T-helper 2 cell treated with Interferon-gamma antibody and Interleukin-4, amounts not matched to agents 5 μg/mL and 100 μg/mL, for 36 hours (primary cell): ENCODE measurements around the gene KIF1B.
"Not testable (repeated sequence)": the region's sequence is repeated elsewhere in the genome, so short reads cannot be mapped to it uniquely, and the experiment has no call there.

ENCODE experiments used
- DNase-seq: peaks from one replicate; pipeline ENCODE4 v3.0.0; 2021; ENCODE audit warnings: low spot score
- H3K27ac Mint-ChIP-seq: one replicate; pipeline ENCODE4 v1.8.0; 2021; ENCODE audit warnings: mild to moderate bottlenecking, mixed read lengths
- H3K27me3 Mint-ChIP-seq: one replicate; pipeline ENCODE4 v1.8.0; 2021; ENCODE audit warnings: low read depth, mixed read lengths
- H3K36me3 Mint-ChIP-seq: one replicate; pipeline ENCODE4 v1.8.0; 2021; ENCODE audit warnings: low read depth, mixed read lengths
- H3K4me1 Mint-ChIP-seq: one replicate; pipeline ENCODE4 v1.8.0; 2021; ENCODE audit warnings: low read depth, mixed read lengths
- H3K4me3 Mint-ChIP-seq: one replicate; pipeline ENCODE4 v1.8.0; 2022; ENCODE audit warnings: mild to moderate bottlenecking, moderate library complexity, mixed read lengths
- H3K9me3 Mint-ChIP-seq: one replicate; pipeline ENCODE4 v1.8.0; 2021; ENCODE audit warnings: mixed read lengths

Gene KIF1B

DNA sequence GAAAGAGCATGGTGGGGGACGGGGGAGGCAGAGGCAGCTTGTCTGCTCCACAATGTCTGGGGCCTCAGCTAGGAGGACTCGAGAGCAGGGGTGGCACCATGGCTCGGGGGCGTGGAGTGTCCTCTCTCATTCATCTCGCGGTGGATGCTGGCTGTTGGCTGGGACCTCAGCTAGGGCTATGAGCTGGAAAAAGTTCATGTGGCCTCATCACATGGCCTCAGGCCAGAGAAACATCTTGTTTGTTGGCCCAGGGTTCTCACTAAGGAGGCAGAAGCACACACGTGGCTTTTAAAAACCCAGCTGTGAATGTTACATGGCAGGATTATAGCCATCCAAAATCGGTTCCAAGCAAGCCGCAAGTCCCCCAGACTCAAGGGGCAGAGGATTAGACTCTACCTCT is 213.7 kb downstream of the KIF1B start:
- Mint-ChIP-seq H3K36me3 (peaks cover 16% of the 10 kb centered on the region), H3K4me1 (peaks cover 4% of the 10 kb centered on the region), H3K9me3 (no peaks in the 10 kb centered on the region), H3K27ac (no peak overlapping the region), H3K4me3 (no peak overlapping the region), H3K27me3 (no peaks in the 10 kb centered on the region)
- DNase-seq, result no peak

DNA sequence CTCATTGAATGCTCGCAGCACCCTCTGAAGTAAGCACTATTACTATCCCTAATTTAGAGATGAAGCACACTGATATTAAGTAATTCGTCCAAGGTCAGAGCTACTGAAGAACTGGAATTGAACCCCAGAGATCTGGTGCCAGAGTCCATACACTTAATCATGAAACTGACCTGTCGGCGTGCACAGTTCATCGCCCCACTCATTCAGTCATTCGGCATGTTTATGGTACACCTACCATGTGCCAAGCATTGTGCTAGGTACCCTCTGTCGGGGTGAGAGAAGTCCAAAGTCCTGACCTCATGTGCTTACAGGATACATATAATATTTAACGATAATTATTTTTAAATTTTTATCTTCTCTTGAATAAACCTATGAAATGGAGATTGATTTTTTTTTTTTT is 214.3 kb downstream of the KIF1B start:
- H3K27ac Mint-ChIP-seq, result no peak overlapping the region
- no peak overlapping the region for H3K4me3 Mint-ChIP-seq
- H3K36me3 Mint-ChIP-seq, result peaks cover 10% of the 10 kb centered on the region
- no peaks in the 10 kb centered on the region for H3K9me3 Mint-ChIP-seq
- peaks cover 4% of the 10 kb centered on the region for H3K4me1 Mint-ChIP-seq
- no peak for DNase-seq
- H3K27me3 Mint-ChIP-seq, result no peaks in the 10 kb centered on the region

DNA sequence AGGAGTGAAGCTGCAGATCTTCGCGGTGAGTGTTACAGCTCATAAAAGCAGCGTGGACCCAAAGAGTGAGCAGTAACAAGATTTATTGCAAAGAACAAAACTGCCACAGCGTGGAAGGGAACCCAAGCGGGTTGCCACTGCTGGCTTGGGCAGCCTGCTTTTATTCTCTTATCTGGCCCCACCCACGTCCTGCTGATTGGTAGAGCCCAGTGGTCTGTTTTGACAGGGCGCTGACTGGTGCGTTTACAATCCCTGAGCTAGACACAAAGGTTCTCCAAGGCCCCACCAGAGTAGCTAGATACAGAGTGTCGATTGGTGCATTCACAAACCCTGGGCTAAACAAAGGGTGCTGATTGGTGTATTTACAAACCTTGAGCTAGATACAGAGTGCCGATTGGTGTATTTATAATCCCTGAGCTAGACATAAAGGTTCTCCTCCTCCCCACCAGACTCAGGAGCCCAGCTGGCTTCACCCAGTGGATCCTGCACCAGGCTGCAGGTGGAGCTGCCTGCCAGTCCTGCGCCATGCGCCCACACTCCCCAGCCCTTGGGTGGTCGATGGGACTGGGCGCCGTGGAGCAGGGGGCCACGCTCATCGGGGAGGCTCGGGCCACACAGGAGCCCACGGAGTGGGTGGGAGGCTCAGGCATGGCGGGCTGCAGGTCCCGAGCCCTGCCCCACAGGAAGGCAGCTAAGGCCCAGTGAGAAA is 215.6 kb downstream of the KIF1B start:
- H3K27me3 Mint-ChIP-seq, result not testable (repeated sequence)

DNA sequence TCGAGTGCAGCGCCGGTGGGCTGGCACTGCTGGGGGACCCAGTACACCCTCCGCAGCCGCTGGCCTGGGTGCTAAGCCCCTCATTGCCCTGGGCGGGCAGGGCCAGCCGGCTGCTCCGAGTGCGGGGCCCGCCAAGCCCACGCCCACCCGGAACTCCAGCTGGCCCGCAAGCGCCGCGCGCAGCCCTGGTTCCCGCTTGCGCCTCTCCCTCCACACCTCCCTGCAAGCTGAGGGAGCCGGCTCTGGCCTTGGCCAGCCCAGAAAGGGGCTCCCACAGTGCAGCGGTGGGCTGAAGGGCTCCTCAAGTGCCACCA is 216.1 kb downstream of the KIF1B start:
- H3K27me3 Mint-ChIP-seq, H3K4me3 Mint-ChIP-seq, DNase-seq, H3K36me3 Mint-ChIP-seq, H3K27ac Mint-ChIP-seq, H3K9me3 Mint-ChIP-seq: not testable (repeated sequence)
- H3K4me1 Mint-ChIP-seq, result peaks cover 17% of the 10 kb centered on the region

More for the DNA sequence above, 215.6 kb downstream of the KIF1B start:
- DNase-seq, H3K36me3 Mint-ChIP-seq, H3K9me3 Mint-ChIP-seq, H3K4me3 Mint-ChIP-seq, H3K27ac Mint-ChIP-seq: not testable (repeated sequence)
- H3K4me1 Mint-ChIP-seq, result peaks cover 12% of the 10 kb centered on the region

DNA sequence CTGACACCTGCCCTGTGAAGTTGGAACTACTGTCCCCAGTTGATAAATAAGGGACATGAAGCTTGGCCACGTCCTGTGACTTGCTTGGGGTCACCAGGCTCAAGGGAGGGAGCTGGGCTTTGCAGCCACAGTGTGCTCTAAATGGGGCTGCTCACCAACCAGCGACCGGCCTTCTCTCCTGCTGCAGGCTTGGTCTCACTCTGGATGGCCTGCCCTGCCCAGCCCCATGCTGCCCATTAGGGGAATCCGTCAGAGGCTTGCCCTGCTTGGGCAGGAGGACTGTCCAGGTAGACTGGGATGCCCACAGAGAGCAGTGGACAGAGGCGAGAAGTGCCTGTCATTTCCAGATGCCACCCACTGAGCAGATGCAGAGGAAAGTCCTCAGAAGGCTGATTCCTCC is 218.6 kb downstream of the KIF1B start:
- Mint-ChIP-seq H3K27ac (no peak overlapping the region), H3K4me1 (peaks cover 21% of the 10 kb centered on the region), H3K4me3 (peak overlapping the region; percentile 94), H3K9me3 (no peaks in the 10 kb centered on the region), H3K27me3 (no peaks in the 10 kb centered on the region), H3K36me3 (no peaks in the 10 kb centered on the region)
- DNase-seq, result no peak

DNA sequence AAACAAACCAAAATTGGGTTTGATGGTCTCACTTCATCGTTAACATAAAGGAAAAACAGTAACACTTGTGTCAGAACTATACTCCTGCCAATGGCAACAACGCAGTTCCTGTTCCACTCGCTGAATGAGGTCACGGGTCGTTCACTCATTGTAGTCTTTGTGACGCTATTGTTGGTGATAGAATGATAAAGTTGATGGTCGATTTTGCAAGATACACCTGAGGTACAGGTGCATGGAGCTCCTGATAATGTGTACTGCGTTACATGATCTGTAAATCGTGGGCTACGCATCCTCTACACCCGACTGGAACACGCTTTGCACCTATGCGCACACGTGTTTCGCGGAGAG is 219.5 kb downstream of the KIF1B start:
- Mint-ChIP-seq H3K27ac (peak overlapping the region; percentile 93), H3K36me3 (no peaks in the 10 kb centered on the region), H3K4me3 (peak overlapping the region; percentile 94), H3K9me3 (no peaks in the 10 kb centered on the region), H3K4me1 (peaks cover 21% of the 10 kb centered on the region), H3K27me3 (no peaks in the 10 kb centered on the region)
- peak; percentile 23 for DNase-seq

DNA sequence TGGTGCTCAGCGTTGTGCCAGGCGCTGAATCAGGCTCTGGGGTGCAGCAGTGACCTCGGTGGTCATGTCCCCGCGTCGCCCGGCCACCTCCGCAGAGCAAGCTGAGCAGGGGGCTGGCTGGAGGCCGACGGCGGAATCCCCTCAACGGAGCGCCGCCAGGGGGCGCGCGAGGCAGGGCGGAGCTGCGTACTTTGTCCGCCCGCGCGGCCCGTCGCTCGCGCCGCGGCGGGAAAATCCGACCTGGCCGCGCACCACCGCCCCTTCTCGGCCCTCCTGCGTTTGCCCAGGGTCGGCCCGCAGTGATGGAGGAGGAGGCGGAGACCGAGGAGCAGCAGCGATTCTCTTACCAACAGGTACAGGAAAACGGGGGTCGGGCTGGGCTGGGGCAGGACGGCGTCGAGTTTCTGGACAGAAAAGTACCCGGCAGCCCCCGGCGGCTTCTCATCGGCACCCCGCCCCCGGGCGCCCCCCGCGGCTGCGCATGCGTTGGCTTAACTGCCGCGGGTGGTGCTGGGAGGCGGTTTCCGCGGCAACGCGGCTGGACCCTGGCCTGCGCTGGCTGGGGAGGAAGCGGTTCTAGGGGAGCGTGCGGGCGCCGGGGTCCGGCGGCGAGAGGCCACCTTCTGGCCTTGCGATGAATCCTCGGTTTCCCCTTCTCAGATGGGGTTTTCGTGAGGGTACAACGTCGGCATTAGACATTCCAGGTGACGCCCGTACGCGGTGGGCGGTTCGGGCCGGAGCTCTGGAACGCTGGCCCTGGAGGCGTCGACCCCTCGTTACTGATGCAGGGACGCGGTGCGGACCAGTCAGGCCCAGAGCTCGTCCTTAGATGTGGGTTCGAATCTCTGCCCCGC is 220.1 kb downstream of the KIF1B start, which contains the start of gene CENPS:
Gene CENPS, plus strand, starts transcription at position 218 of the 854 bp plus-strand sequence. Its CDS starts 85 bp downstream, at position 303.
- Mint-ChIP-seq H3K36me3 (no peaks in the 10 kb centered on the region), H3K27me3 (no peaks in the 10 kb centered on the region), H3K9me3 (no peaks in the 10 kb centered on the region), H3K4me3 (peak within 1 kb of the TSS; percentile 94), H3K4me1 (peaks cover 21% of the 10 kb centered on the region), H3K27ac (peak within 1 kb of the TSS; percentile 93)
- peak; percentile 88 for DNase-seq
